GM19372 (cell line): ENCODE data around the gene NDRG2.

ENCODE experiments used
- ATAC-seq: cut with Tn5 transposase; IDR thresholded peaks from one replicate; pipeline ENCODE4 v1.9.1; 2021; ENCODE audit warnings: mild to moderate bottlenecking, low read depth, moderate library complexity; ENCODE audit not compliant: unreplicated experiment

Gene NDRG2

DNA sequence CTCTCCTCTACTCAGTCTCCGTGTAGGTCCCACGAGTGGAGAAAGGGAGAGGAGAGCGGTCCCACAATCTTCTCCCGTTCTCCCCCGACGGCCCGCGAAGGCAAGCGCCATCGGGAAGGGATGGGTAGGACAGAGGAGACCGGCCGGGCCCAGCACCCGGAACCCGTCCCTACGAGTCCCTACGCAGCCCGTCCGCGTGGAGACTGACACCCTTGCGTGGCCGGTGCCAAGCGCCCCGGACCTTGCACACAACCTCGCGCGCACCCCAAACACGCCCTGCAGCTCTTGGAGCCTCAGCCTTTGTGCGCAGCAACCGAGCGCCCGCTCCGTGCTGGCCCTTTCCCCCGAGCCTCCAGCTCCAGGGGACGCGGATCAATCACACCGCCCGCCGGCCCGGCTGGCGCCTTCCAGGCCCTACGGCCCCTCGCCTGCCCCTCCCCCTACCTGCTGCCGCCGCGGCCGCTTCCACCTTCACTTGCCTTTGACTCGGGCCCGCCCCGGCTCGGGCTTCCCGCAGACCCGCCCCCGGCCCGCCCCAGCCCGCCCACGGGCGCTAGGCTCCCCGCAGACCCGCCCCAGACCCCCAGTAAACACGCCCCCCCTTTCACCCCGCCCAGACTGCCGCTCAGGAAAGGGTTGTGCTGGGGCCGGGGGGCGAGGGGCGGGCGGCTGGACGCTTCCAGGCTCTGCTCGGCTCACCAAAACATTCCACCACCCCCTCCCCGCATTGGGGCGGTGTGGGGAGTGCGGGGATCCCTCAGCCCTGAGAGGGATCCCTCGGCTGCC, at the start of gene NDRG2:
NDRG2 (minus strand) TSS at position 477 of the 786 bp plus-strand sequence. CDS start 1,746 bp downstream, outside the sequence.
- ATAC-seq = no peak

DNA sequence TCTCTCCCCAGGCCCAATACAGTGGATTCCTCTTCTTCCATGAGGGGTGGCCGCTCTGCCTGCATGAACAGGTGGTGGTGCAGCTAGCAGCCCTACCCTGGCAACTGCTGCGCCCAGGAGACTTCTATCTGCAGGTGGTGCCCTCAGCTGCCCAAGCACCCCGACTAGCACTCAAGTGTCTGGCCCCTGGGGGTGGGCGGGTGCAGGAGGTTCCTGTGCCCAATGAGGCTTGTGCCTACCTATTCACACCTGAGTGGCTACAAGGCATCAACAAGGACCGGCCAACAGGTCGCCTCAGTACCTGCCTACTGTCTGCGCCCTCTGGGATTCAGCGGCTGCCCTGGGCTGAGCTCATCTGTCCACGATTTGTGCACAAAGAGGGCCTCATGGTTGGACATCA, 49.1 kb upstream of the NDRG2 start:
- ATAC-seq = no peak

DNA sequence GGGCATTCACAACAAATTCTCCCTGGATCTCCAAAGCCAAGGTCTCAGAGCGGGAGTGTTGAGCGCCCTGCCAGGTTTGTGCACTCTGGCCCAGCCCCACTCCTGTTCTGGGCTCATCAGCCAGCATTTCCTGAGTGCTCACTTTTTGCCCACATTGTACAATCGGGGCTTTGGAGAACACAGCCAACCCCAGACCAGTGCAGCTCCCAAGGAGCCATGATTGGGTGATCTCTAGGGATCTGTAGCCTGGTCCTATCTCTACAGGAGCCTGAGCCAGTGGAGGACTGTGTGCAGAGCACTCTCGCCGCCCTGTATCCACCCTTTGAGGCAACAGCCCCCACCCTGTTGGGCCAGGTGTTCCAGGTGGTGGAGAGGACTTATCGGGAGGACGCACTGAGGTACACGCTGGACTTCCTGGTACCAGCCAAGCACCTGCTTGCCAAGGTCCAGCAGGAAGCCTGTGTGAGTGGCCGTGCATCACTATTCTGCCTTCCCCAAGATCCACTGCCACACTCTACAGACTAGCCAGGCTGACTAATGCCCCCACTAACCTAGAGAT, 48.0 kb upstream of the NDRG2 start:
- no peak for ATAC-seq

DNA sequence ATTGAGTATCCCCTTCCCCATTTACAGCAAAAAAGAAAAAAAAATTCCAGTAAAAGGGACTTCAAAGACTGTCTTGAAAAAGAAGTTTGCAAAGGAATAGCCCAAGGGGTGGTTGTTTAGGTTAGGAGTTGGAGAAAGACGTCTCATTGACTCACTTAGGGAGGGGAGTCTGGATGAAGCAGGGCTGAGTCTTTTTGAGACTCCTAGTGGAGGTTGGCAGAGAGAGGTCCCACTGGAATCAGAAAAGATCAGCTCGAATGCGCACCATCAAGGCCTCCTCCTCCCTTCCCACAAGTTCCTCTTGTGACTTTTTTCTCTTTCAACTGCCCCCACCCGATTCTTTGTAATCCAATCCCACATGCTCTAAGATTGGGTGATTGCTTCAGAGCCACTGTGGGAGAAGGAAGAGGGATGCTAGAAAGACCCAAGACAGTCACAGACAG, 47.2 kb upstream of the NDRG2 start:
- ATAC-seq = no peak

DNA sequence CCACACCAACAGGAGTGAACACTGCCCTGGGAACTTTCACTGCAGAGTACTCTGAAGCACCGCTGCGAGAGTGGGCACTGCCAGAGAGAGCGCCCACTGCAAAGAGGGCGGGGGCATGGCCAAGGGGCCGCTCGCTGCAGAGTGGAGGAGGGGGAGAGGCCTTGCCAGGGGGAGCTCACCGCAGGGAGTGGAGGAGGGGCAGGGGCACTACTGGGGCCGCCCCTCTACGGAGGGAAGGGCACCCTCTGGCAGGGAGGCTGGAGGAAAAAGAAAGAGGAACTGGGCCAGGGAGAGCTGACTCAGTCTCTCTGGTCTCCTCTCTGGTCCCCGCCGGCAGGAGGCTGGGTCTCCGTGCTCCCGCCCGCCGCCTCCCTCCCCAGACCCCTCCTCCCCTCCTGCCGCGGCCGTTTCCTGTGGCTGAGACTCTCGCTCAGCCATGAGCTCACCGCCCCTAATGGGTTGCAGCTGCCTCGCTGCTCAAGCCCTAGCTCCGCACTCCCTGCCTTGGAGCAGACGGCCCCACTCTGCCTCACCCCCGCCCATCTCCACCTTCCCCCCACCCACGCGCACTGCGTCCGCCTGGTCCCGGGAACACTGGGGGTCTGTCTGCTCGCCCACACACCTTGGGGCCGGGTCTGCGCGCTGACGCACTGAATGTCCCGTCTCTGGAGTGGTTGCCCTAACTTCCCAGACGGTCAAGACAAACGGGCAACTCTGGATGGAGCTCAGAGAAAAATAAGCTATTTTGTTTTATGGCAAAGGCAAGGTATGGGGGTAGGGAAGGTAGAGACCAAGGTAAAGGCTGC, 46.6 kb upstream of the NDRG2 start:
- peak; percentile 47 for ATAC-seq

DNA sequence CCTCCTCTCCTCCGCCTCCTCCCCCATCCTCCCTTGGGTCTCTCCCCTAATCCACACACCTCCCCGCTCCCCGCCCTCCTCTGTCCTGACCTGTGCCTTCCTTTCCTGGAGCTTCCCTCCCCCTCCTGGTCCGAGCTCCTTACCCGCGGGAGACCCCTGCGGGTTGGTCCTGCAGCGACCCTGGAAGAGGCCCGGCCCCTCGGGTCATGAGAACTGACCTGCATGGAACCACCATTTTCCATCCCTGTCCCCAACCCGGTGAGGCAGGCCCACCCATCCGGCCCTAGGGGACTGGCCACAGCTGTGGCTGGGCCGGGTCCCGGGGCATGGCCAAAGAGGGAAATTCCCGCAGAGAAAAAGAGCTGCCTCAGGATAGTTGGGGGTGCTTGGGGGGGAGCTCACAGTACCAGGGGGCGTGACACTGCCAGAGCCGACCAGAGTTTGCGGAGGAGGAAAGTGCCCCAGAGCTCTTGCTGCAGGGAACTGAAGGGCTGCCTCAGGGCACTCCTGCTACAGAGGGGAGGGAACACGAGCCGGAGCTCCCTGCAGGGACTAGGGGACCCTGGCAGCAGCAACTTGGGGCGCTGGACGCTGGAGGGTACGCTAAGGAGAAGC, 45.9 kb upstream of the NDRG2 start:
- peak; percentile 11 for ATAC-seq

DNA sequence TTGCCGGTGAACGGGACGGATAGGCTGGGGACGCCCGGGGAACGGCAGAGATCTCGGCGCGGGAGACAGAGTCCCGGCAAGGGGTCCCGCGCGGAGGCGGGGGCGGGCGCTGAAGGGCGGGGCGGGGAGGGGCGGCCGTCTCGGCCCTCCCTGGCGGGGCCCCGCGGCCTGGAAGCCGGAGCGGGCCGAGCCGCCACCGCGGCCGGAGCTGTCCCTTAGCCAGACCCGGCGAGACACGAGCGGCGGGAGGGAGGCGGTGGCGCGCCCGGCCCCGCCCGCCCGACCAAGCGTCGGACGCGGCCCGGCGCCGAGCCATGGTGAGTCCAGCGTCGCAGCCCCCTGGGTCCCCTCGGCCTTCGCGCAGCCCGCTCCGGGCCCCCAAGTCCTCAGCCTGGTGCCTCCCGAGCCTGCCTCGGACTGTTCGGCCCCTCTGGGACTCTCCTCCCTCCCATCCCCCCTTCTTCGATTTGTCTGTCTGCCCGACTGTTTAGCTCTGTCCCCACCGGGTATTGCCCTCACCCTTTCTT, 45.3 kb upstream of the NDRG2 start, which contains the start of gene ARHGEF40:
ARHGEF40 (plus strand) TSS at position 222 of the 527 bp plus-strand sequence; CDS start at position 315, 93 bp downstream.
- ATAC-seq = no peak

DNA sequence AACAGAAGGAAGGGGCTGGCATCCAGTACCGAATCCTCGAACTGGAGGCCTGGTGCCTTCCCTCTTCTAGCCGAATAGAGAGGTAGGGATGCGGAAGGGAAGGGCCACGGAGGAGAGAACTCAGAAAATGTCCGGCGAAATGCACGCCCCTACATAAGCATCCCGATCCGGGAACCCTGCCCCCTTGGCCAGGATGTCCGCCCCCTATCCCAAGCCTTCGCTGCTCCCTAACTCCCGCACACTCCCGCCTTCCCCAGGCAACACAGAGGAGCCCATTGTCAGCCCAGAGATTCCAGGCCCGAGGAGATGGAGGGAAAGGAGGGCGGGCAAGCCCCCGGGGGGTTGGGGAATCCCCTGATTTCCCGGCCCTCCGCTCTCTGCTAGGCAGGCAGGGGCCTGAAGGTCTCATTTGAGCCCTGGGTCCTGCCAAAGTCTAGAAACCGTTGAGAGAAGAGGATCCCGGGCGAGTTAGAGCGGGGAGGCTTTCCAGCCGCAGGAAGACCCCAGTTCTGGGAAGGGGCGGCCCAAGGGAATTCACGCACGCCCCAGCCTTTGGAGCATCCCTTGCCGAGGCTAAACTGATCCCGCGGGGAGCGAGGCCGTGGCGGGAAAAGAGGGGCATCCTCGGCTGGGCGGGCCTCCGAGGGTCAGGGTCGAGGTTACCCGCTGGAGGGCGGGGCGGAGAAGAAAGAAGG, 44.7 kb upstream of the NDRG2 start:
- ATAC-seq = no peak

DNA sequence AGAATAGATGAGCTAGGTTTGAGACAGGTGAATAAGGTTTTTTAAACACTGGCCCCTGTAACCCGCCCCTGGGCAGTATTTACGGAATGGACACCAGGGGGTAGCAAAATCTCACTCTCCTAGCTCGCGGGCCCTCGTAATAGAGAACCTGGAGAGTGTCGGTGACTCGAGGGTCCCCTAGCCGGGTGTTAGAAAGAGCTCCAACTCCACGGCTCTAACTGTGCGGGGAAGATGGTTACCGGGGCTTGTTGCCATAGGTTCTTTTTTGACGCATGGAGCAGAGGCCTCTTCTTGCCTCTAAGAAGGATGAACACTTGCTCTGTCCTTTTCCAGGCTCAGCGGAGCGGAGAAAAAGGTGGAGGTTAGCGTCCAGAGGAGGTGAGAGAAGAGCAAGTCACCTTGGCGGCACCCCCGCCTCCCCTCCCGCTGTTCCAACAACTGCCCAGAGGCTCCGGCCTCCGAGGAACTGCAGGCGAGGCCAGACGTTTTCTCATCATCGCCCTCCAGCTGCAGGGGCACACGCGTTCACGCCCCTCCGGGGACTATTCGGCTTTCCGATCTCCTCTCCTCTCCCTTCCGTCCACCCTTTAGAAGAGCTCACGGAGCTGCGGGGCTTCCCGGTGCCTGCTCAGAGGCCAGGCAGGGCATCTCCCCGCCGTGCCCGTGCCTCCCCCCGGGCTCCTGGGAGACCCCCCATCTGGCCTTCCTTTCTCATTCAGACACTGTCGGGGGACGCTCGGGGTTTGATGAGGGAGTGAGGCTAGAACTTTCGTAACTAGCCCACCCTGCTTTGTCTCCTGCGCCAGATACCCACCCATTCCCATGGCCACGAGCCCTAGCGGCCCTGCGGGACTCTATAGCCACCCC, 43.9 kb upstream of the NDRG2 start:
- no peak for ATAC-seq

DNA sequence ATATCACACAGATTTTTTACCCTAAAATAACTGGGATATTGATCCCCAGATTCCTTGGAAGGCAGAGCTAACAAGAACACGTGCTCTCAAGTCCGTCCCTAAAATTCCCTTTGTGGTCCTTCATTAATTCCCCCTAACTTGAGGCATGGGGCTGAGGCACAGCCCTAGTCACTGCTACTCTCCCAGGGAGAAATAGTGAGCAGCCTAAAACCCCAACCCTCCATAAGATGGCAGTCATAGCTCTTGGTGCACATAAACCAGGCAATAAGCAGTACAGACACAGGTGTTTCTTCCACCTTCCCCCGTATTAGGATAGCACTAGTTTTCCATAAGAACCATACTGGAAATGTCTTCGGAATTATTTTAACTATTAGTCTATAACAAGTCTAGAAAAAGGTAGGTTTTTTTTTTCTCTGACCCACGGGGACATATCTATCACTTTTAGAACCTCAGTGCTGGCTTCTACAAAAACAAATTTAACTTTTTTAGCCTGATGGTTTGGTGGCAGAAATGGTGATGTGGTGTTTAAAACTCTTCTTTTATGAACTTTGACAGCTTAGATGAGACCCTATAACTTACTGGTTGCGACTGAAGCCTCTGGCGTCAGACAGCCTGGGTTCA, 42.1 kb upstream of the NDRG2 start:
- no peak for ATAC-seq

DNA sequence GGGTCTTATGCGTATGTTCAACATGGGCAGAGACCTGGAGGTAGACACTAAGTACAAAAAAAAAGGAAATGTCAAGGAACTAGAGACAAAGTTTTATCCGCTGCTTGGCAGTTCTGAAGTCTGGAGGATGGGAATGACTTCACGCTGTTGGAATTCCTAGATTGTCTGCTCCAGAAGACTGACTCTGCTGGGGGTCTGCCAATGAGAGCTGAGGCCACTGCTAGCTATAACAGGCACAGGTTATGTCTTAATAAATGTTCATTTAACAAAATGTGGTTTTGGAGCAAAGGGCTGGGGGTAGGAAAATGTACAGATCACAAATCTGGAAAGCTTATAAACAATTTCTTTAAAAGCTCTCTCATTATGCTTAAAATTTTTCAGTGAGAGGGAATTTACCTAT, 38.6 kb upstream of the NDRG2 start:
- no peak for ATAC-seq

DNA sequence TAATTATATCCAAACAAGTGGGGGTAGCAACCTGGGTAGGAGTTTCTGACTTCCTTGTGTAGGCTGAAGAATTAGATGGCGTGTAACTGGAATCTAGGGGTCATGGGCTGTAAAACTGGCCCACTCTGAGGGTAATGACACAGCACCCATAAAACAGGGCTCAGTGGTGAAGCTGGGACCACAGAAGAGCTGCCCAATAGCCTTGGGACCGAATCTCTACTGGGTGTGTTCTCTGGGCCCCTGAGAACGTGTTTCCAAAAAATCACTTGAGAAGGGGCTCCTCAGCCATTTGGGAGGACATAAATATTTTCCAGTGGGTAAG, 36.4 kb upstream of the NDRG2 start:
- ATAC-seq = no peak

DNA sequence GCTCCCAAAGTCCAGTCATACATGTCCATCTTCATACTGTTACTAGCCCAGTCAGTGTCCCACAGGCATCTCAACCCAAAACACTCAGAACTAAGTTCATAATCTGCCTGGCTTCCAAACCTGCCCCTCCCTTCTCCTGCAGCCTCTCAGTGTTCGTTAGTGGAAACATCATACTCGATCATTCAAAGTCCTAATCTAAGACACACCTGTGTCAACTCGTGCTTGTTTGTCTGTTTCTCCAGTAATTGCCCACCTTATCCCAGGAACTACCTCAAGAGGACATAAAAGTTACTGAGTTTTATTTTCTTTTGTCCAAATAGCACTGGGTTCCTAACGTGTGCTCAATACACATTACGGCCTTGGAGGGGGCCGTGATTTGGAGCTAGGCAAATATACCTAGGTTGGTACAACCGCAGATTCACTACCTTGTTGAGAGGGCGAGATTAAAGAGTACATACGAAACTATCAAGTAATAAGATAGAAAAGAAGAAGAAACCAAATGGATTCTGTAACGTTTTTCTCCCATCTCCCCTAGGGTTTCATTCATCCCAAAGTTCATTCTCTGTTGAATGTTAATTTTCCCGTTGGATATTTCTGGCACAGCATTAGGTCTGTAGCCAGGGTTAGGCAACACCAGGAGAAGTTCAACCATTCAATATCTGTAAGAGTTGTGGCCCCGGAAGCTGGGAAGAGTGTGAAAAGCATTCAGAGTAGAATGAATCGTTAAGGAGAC, 35.9 kb upstream of the NDRG2 start:
- ATAC-seq = no peak

DNA sequence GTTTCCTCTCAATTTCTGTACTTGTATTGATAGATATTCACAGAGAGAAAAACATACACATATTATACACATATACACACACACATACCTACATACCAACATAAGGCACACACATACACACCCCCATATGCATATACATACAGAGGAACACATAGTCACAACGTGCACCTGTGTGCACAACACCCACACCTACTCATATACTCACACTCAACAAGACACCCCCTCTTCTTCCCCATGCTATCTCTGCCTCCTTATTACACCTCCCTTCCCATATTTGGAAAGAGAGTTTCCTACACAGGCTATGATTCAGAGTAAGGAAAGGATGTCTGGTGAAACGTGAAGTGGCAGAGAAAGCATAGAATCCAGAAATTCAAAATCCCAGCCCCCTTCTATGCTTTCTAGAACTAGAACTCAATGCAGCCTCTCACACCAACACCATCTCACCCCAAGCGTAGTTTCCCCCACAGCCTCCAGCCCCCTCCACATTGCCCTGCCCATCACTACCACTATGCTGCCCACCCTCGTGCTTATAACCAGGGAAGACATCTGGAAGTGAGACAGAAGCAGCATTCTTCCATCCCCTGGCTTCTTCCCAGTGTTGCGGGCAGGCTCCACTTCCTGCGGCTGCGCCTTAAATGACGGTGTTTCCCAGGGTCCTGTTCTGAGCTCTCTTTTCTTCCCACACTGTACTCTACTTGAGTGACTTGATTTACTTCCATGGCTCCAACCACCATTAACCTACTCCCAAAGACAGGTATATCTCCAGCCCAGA, 35.2 kb upstream of the NDRG2 start:
- no peak for ATAC-seq

DNA sequence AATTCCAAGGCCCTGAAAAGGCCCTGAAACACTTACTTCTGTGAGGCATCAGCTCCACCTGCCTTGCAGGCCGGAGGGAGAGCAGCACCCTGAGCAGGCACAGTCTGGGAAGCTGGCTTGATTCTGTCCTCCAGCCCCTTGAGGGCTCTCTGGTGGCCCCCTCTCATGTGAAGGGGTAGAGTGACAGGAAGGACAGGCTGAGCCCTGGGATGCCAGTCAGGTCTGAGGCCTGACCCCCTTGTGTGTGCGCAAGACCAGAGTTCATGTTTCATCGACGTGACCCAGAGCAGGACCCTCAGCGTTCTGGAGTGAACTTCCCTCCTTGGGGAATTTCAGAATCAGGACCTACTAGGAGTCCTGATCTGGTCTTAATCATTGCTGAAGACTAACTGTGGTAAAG, 34.0 kb upstream of the NDRG2 start:
- ATAC-seq = no peak

DNA sequence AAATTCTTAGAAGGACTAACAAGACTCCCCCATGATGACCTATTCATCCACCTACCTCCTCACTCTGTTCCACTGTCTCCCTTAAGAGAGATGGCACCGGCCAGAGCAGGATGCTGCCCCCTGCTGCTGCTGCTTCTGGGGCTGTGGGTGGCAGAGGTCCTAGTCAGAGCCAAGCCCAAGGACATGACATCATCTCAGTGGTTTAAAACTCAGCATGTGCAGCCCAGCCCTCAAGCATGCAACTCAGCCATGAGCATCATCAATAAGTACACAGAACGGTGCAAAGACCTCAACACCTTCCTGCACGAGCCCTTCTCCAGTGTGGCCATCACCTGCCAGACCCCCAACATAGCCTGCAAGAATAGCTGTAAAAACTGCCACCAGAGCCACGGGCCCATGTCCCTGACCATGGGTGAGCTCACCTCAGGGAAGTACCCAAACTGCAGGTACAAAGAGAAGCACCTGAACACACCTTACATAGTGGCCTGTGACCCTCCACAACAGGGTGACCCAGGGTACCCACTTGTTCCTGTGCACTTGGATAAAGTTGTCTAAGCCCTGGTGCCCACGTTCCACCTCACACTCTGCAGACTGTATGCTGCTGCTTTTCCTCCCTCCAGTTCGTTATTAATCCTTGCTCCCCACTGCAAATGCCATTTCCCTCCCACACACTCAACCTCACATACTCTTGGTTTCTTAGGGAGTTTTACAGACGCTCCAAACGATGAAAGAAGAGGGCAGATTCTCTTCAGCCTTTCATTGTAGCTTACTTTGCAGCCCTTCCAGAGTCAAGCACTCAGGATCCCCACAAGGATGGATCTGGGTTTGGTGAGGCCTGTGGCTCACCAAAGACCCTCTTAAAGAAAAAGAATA, 33.2 kb upstream of the NDRG2 start, which contains the start of gene RNASE8:
RNASE8 (plus strand) TSS at position 20 of the 873 bp plus-strand sequence; CDS start at position 91, 71 bp downstream.
- no peak for ATAC-seq
